Measurements from ENCODE around the gene AOPEP. TPM values are rescaled to one million over a fixed set of nuclear protein-coding genes. Genes with fewer than 3 reads are reported as not detected.

Gene AOPEP
- polyA plus RNA-seq, 5 donors: 29.3 to 40.6 (median 37.4) TPM

GRCh38 chr9:95078939-95079338 lies 352.4 kb downstream of the AOPEP start:
- DNase-seq: no peak

GRCh38 chr9:95079461-95079860 lies 353.0 kb downstream of the AOPEP start:
- DNase-seq: no peak

- no peak for DNase-seq
Observed at GRCh38 chr9:95080961-95081647, 354.6 kb downstream of the AOPEP start.

GRCh38 chr9:95081998-95082397 lies 355.5 kb downstream of the AOPEP start:
- no peak for DNase-seq

- no peak for DNase-seq
Observed at GRCh38 chr9:95082401-95083084, 356.0 kb downstream of the AOPEP start.

- DNase-seq: no peak
Observed at GRCh38 chr9:95083086-95083768, 356.7 kb downstream of the AOPEP start.

- DNase-seq: no peak
Observed at GRCh38 chr9:95084254-95084934, 357.9 kb downstream of the AOPEP start.

- no peak for DNase-seq
Observed at GRCh38 chr9:95085036-95085770, 358.7 kb downstream of the AOPEP start.

GRCh38 chr9:95085861-95086563 lies 359.5 kb downstream of the AOPEP start:
- DNase-seq: no peak

GRCh38 chr9:95086564-95086955 lies 360.1 kb downstream of the AOPEP start:
- no peak for DNase-seq

- DNase-seq: no peak
Observed at GRCh38 chr9:95087659-95088242, 361.3 kb downstream of the AOPEP start.

- DNase-seq: no peak
Observed at GRCh38 chr9:95088421-95089161, 362.1 kb downstream of the AOPEP start.

- no peak for DNase-seq
Observed at GRCh38 chr9:95089257-95090022, 362.9 kb downstream of the AOPEP start.

GRCh38 chr9:95090023-95090791 lies 363.7 kb downstream of the AOPEP start:
- DNase-seq: no peak

- no peak for DNase-seq
Observed at GRCh38 chr9:95090871-95091577, 364.5 kb downstream of the AOPEP start.

GRCh38 chr9:95091601-95092261 lies 365.2 kb downstream of the AOPEP start:
- DNase-seq: no peak
